ENCODE data around the gene ZKSCAN3.

DNA sequence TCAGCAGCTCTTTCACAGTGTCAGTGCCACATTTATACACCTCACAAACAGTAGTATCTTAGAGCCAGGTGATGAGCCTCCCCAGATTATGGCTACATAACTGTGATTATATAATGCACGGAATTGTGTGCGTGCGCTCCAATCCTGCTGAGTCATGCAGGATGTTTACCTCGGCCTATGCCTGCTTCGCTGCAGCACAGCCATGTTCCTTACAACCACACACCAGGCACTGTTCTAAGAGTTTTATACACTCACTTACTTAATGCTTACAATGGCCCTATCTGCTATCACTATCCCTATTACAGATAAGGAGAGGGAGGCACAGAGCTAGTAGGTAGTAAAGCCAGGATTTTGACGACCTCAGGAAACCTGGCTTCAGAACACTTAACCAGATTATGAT is 7.3 kb downstream of the ZKSCAN3 start:
- TF ChIP-seq CTCF (IDR thresholded peaks at IDR 0.05) (no peak), EP300 (IDR thresholded peaks at IDR 0.05) (no peak), POLR2A (IDR thresholded peaks at IDR 0.05) (no peak)

All from suprapubic skin (tissue), 3 donors.